HUES64 (cell line): ENCODE results near the gene SLC36A3.
"Not testable (repeated sequence)": the region's sequence is repeated elsewhere in the genome, so short reads cannot be mapped to it uniquely, and the experiment has no call there.

Source experiments
- H3K27ac ChIP-seq: 2 replicates; pipeline ENCODE4 v1.7.0; 2013; ENCODE audit warnings: low read depth, low read length, inconsistent platforms
- H3K27me3 ChIP-seq: 2 replicates; pipeline ENCODE4 v1.6.1; 2013; ENCODE audit warnings: mild to moderate bottlenecking, low read length; ENCODE audit not compliant: insufficient read depth
- H3K36me3 ChIP-seq: 2 replicates; pipeline ENCODE4 v1.6.1; 2013; ENCODE audit warnings: mild to moderate bottlenecking, low read length; ENCODE audit not compliant: insufficient read depth
- H3K4me1 ChIP-seq: 2 replicates; pipeline ENCODE4 v1.6.1; 2013; ENCODE audit warnings: mild to moderate bottlenecking, low read length, moderate library complexity; ENCODE audit not compliant: insufficient read depth
- H3K4me3 ChIP-seq: 2 replicates; pipeline ENCODE4 v1.5.1; 2013; ENCODE audit warnings: mild to moderate bottlenecking, low read length, moderate library complexity
- H3K9ac ChIP-seq: 2 replicates; pipeline ENCODE4 v1.6.1; 2013; ENCODE audit warnings: mild to moderate bottlenecking, low read depth, low read length
- H3K9me3 ChIP-seq: 2 replicates; pipeline ENCODE4 v1.6.1; 2013; ENCODE audit warnings: low read depth, low read length; ENCODE audit not compliant: insufficient read depth
- WGBS: fragments of 150-250, 120-280 bp; methylation state at CpG from one replicate; pipeline ENCODE4 v1.1.7; 2013; ENCODE audit warnings: missing lambda C conversion rate; 5-methylcytosine and 5-hydroxymethylcytosine counted together

Gene SLC36A3

DNA sequence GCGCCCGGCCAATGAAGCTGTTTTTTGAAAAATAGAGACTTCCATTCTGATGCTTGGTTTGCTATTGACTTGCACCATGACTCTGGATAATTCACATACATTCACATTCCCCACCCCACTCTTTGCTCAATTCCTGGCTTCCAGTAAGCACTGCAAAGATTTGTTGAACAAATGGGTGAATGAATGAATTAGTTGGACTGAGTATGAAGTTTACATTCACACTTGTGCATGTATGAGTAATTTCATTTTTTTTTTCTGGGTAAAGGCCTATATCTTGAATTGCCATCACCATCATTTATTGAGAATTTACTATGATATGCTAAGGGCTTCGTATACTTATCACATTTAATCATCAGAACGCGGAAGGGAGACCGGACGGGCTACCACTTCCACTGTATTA lies 65.9 kb downstream of the SLC36A3 start:
- H3K36me3 ChIP-seq, result no peaks in the 10 kb centered on the region
- WGBS, result 99% methylated on average over 6 of the region's 7 CpGs
- no peak overlapping the region for H3K4me3 ChIP-seq
- peaks cover 11% of the 10 kb centered on the region for H3K4me1 ChIP-seq
- H3K27me3 ChIP-seq, result no peaks in the 10 kb centered on the region
- no peak overlapping the region for H3K27ac ChIP-seq
- H3K9ac ChIP-seq, result no peak overlapping the region
- no peaks in the 10 kb centered on the region for H3K9me3 ChIP-seq

DNA sequence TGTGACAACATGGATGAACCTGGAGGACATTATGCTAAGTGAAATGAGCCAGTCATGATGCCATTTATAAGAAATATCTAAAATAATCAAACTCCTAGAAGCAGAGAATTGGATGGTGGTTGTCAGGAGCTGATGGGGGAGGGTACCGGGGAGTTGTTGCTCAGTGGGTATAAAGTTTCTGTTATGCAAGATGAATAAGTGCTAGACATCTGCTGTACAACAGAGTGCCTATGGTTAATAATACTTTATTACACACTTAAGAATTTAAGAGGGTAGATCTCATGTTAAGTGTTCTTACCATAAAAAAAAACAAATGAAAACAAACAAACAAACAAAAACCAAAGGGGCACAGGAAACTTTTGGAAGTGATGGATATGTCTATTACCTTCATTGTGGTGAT lies 66.7 kb downstream of the SLC36A3 start:
- no peak overlapping the region for H3K27ac ChIP-seq
- no peaks in the 10 kb centered on the region for H3K9me3 ChIP-seq
- no peaks in the 10 kb centered on the region for H3K36me3 ChIP-seq
- H3K9ac ChIP-seq, result no peak overlapping the region
- H3K4me3 ChIP-seq, result no peak overlapping the region
- 100% methylated on average over 1 of the region's 1 CpG for WGBS
- no peaks in the 10 kb centered on the region for H3K27me3 ChIP-seq
- peaks cover 11% of the 10 kb centered on the region for H3K4me1 ChIP-seq

DNA sequence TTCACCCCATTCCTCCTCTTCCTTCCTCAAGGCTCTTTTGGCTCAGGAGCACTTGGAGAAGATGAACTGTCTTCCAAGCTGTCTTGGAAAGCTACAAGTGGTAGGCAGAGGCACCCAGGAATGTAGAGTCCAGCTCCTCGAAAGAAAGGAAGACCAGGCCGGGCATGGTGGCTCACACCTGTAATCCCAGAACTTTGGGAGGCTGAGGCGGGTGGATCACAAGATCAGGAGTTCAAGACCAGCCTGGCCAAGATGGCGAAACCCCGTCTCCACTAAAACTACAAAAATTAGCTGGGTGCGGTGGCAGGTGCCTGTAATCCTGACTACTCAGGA lies 68.4 kb downstream of the SLC36A3 start:
- not testable (repeated sequence) for H3K9ac ChIP-seq, H3K27me3 ChIP-seq, H3K4me1 ChIP-seq, H3K36me3 ChIP-seq, H3K4me3 ChIP-seq, H3K9me3 ChIP-seq, H3K27ac ChIP-seq
- WGBS, result 92% methylated on average over 6 of the region's 6 CpGs

- Histone ChIP-seq H3K36me3 (no peaks in the 10 kb centered on the region), H3K4me1 (peaks cover 3% of the 10 kb centered on the region; the same call in 1 of the 2 replicates), H3K9me3 (no peaks in the 10 kb centered on the region), H3K9ac (no peak overlapping the region), H3K4me3 (no peak overlapping the region), H3K27me3 (no peaks in the 10 kb centered on the region), H3K27ac (no peak overlapping the region)
- WGBS, result 91% methylated on average over 17 of the region's 17 CpGs
These were observed 68.9 kb downstream of the SLC36A3 start for GRCh38 chr5:151234476-151235238.

DNA sequence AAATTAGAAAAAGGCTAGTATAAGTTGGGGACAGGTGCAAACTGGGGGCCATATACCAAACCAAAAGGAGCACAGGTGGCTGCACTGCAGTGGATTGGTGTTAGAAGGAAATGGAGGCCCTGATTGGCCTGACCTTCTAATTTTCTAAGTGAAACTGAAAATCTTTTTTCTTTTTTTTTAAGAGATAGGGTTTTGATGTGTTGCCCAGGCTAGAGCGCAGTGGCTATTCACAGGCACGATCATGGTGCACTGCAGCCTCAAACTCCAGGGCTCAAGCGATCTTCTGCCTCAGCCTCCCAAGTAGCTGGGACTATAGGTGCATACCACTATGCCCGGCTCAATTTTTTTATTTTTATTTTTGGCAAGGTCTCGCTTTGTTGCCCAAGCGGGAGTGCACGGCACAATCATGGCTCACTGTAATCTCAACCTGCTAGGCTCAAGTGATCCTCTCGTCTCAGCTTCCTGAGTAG lies 69.9 kb downstream of the SLC36A3 start:
- H3K4me1 ChIP-seq, result peaks cover 3% of the 10 kb centered on the region; the same call in 1 of the 2 replicates
- H3K27me3 ChIP-seq, result no peaks in the 10 kb centered on the region
- H3K36me3 ChIP-seq, result no peaks in the 10 kb centered on the region
- H3K9me3 ChIP-seq, result no peaks in the 10 kb centered on the region
- H3K27ac ChIP-seq, result no peak overlapping the region
- H3K4me3 ChIP-seq, result no peak overlapping the region
- H3K9ac ChIP-seq, result no peak overlapping the region
- WGBS, result 96% methylated on average over 8 of the region's 8 CpGs

- Histone ChIP-seq H3K36me3 (no peaks in the 10 kb centered on the region), H3K4me1 (no peaks in the 10 kb centered on the region), H3K27me3 (no peaks in the 10 kb centered on the region), H3K9ac (no peak overlapping the region), H3K4me3 (no peak overlapping the region), H3K27ac (no peak overlapping the region), H3K9me3 (no peaks in the 10 kb centered on the region)
These were observed 72.2 kb downstream of the SLC36A3 start for GRCh38 chr5:151231359-151231758.

GRCh38 chr5:151230048-151230680 lies 73.4 kb downstream of the SLC36A3 start:
- Histone ChIP-seq H3K27ac (no peak overlapping the region), H3K9ac (no peak overlapping the region)

GRCh38 chr5:151228986-151229385 lies 74.6 kb downstream of the SLC36A3 start:
- Histone ChIP-seq H3K9me3 (no peaks in the 10 kb centered on the region), H3K27ac (no peak overlapping the region), H3K9ac (no peak overlapping the region), H3K27me3 (no peaks in the 10 kb centered on the region), H3K36me3 (no peaks in the 10 kb centered on the region), H3K4me3 (no peak overlapping the region), H3K4me1 (peaks cover 8% of the 10 kb centered on the region)
- WGBS, result 89% methylated on average over 1 of the region's 2 CpGs

More at GRCh38 chr5:151230048-151230680, 73.4 kb downstream of the SLC36A3 start:
- H3K36me3 ChIP-seq, result no peaks in the 10 kb centered on the region
- H3K27me3 ChIP-seq, result no peaks in the 10 kb centered on the region
- H3K4me1 ChIP-seq, result peaks cover 7% of the 10 kb centered on the region
- no peaks in the 10 kb centered on the region for H3K9me3 ChIP-seq
- no peak overlapping the region for H3K4me3 ChIP-seq
- WGBS, result 86% methylated on average over 6 of the region's 6 CpGs

GRCh38 chr5:151227918-151228447 lies 75.6 kb downstream of the SLC36A3 start:
- Histone ChIP-seq H3K27me3 (peaks cover 6% of the 10 kb centered on the region), H3K27ac (no peak overlapping the region), H3K4me1 (peaks cover 11% of the 10 kb centered on the region), H3K4me3 (no peak overlapping the region), H3K9me3 (no peaks in the 10 kb centered on the region), H3K36me3 (no peaks in the 10 kb centered on the region), H3K9ac (no peak overlapping the region)
- 59% methylated on average over 6 of the region's 6 CpGs for WGBS
